HFFc6 (cell line): ENCODE data around the gene TMEM158. TPM values are rescaled to one million over a fixed set of nuclear protein-coding genes. Genes with fewer than 3 reads are reported as not detected.

Source experiments
- DNase-seq: peaks from one replicate; pipeline ENCODE4 v3.0.0-alpha.2; 2018
- H3K27ac Mint-ChIP-seq: 2 replicates; pipeline ENCODE4 v1.8.0; 2020; ENCODE audit warnings: mild to moderate bottlenecking, mixed read lengths
- H3K27me3 Mint-ChIP-seq: 2 replicates; pipeline ENCODE4 v1.8.0; 2021; ENCODE audit warnings: mild to moderate bottlenecking, moderate library complexity, mixed read lengths; ENCODE audit not compliant: insufficient read depth
- H3K36me3 Mint-ChIP-seq: 2 replicates; pipeline ENCODE4 v1.8.0; 2021; ENCODE audit warnings: low read depth, mixed read lengths
- H3K4me1 Mint-ChIP-seq: 2 replicates; pipeline ENCODE4 v1.8.0; 2020; ENCODE audit warnings: low read depth, mixed read lengths
- H3K4me3 Mint-ChIP-seq: 2 replicates; pipeline ENCODE4 v1.8.0; 2020; ENCODE audit warnings: mild to moderate bottlenecking, moderate library complexity, mixed read lengths
- H3K9me3 Mint-ChIP-seq: 2 replicates; pipeline ENCODE4 v1.8.0; 2020; ENCODE audit warnings: mild to moderate bottlenecking, mixed read lengths
- total RNA-seq, 6 experiments: library from RNA; stranded (reverse); fragmentation: NEBNext Ultra II Directional; extraction: Animal tissue kit (Norgen Biotek cat#: 25700); gene quantifications; 2 replicates in 1 of 6; 3 replicates in 5 of 6; pipeline ENCODE4 v1.2.3, GENCODE V29; 2021
- TF ChIP-seq, protein P1 (sequence below): fragments of 200-600 bp; sonication (generic); IDR thresholded peaks from 2 replicates; pipeline ENCODE4 v1.5.0; 2021; ENCODE audit warnings: antibody characterized with exemption, mild to moderate bottlenecking

TMEM158 gene
- total RNA-seq, 6 experiments from 2014 or later, result 26.1 to 82.2 (median 29.4) TPM

DNA sequence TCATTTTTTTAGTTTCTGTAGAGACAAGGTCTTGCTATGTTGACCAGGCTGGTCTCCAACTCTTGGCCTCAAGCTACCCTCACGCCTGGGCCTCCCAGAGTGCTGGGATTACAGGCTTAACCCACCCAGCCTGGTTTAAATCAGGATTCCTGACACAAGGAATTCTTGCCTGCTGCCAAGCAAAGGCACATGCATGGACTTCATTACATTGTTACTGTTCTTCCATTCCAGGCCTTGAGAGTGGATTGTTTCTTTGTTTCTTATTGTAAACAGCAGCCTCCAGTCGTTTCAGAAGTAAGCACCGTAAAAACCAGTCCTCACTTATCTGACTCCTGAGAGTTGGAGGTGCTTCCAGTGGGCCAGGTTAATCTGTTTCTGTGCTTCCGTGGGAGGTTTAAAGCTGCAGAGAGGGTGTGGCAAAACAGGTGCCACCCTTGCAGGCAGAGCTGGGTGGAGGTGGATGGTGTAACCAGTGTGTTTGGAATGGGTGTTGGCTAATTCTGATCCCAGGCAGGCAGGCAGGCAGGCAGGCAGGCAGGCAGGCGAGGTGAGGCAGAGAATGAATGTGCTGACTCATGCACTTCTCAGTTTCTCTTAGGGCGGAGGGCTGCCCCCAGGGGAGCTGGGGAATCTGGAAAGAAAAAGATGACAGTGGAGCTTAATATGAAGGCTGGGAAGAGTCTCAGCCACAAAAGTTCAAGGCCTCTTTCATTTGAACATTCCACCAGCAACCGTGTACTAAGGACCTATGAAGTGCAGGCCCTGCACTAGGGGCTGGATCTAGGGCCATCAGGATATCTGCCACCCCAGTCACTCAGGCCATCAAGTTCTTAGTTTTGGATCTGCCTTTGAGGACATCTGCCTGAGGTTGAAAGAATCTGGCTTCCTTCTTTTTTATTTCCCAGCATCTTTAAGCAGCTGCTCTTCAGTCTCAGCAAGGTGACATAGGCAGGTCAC, 42.9 kb downstream of the TMEM158 start:
- Mint-ChIP-seq H3K4me1 (peaks cover 31% of the 10 kb centered on the region), H3K4me3 (no peak overlapping the region; the same call in 1 of the 2 replicates), H3K27ac (peak overlapping the region; percentile 63), H3K9me3 (peaks cover 4% of the 10 kb centered on the region; the same call in 1 of the 2 replicates), H3K36me3 (no peaks in the 10 kb centered on the region), H3K27me3 (no peaks in the 10 kb centered on the region)
- TF ChIP-seq, protein P1, sequence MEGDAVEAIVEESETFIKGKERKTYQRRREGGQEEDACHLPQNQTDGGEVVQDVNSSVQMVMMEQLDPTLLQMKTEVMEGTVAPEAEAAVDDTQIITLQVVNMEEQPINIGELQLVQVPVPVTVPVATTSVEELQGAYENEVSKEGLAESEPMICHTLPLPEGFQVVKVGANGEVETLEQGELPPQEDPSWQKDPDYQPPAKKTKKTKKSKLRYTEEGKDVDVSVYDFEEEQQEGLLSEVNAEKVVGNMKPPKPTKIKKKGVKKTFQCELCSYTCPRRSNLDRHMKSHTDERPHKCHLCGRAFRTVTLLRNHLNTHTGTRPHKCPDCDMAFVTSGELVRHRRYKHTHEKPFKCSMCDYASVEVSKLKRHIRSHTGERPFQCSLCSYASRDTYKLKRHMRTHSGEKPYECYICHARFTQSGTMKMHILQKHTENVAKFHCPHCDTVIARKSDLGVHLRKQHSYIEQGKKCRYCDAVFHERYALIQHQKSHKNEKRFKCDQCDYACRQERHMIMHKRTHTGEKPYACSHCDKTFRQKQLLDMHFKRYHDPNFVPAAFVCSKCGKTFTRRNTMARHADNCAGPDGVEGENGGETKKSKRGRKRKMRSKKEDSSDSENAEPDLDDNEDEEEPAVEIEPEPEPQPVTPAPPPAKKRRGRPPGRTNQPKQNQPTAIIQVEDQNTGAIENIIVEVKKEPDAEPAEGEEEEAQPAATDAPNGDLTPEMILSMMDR, result no peak
- DNase-seq, result peak; percentile 39

DNA sequence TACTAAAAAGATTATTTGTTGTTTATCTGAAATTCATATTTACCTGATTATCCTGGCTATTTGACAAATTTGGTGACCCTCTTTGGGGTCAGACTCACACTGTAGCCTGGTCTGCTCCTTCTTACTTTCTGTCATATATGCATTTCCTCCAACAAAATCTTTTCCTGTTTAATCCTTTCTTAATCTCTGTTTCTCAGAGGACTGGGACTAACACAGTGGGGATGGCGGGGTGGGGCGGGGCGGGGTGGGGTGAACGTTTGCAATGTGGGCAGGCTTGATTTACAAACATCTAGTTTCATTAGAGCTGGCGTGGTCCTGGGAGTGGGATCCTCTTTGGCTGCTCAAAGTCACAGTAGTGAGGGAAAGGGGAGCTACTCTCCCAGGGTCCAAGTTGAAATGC, 44.6 kb downstream of the TMEM158 start:
- H3K4me1 Mint-ChIP-seq, result peaks cover 37% of the 10 kb centered on the region
- no peak overlapping the region for H3K27ac Mint-ChIP-seq
- no peak overlapping the region for H3K4me3 Mint-ChIP-seq
- H3K27me3 Mint-ChIP-seq, result no peaks in the 10 kb centered on the region
- no peak for DNase-seq
- TF ChIP-seq, protein P1, result no peak
- peaks cover 4% of the 10 kb centered on the region; the same call in 1 of the 2 replicates for H3K9me3 Mint-ChIP-seq
- no peaks in the 10 kb centered on the region for H3K36me3 Mint-ChIP-seq

DNA sequence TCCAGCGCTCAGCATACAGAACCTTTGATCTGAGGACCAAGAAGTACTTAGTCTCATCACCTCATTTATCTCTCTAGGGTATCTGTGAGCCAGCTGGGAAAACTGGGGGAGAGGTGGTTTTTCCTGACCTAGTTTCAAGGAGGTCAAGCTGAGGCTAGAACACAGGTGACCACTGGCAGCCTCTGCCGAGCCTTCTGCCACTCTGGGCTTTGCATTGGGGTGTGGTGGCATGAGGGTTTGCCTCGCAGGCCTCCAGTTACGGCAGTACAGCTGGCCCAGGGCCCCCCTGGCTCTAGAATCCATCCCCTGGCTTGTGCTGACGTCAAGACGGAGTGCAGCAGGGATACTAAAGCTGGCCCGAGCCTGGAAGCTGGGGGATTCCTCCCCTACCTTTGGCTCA, 45.2 kb downstream of the TMEM158 start:
- TF ChIP-seq, protein P1, result no peak
- DNase-seq, result no peak
- Mint-ChIP-seq H3K27ac (no peak overlapping the region), H3K36me3 (no peaks in the 10 kb centered on the region), H3K4me1 (peaks cover 37% of the 10 kb centered on the region), H3K4me3 (no peak overlapping the region), H3K27me3 (no peaks in the 10 kb centered on the region), H3K9me3 (peaks cover 4% of the 10 kb centered on the region; the same call in 1 of the 2 replicates)

DNA sequence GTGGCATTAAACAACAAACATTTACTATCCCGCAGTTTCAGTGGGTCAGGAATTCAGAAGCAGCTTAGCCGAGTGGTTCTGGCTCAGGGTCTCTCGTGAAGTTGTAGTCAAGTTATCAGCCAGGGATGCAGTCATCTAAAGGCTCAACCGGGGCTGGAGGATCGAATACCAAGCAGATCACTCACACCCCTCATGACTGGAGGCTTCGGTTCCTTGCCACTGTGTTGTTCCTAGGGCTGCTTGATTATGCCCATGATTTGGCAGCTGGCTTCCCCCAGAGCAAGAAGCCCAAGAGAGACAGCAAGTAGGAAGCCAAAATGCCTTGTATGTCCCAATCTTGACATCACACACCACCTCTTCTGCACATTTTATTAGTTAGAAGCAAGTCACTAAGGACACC, 46.0 kb downstream of the TMEM158 start:
- TF ChIP-seq, protein P1, result no peak
- Mint-ChIP-seq H3K36me3 (no peaks in the 10 kb centered on the region), H3K4me3 (no peak overlapping the region), H3K27me3 (no peaks in the 10 kb centered on the region), H3K9me3 (peaks cover 4% of the 10 kb centered on the region; the same call in 1 of the 2 replicates), H3K4me1 (peaks cover 37% of the 10 kb centered on the region), H3K27ac (no peak overlapping the region)
- DNase-seq, result peak; percentile 12

DNA sequence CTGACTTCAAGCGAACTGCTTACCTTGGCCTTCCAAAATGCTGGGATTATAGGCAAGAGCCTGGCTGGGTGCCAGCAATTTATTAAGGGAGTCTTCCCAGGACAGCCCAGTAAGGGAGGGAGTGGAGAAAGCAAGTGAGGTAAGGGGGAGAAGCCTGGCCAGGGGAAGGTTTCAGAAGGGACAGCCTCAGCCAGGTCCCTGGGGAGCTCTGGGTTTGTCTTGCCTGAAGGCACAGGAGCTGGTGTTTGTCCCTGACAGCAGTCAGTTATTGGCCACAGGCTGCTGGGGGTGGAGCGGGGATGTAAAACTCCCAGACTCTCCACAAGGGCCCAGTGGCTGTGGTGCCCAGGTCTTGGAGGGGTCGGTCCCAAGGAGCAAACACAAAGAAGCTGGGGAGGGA, 46.9 kb downstream of the TMEM158 start:
- H3K27ac Mint-ChIP-seq, result no peak overlapping the region
- peaks cover 37% of the 10 kb centered on the region for H3K4me1 Mint-ChIP-seq
- no peaks in the 10 kb centered on the region for H3K36me3 Mint-ChIP-seq
- peaks cover 4% of the 10 kb centered on the region; the same call in 1 of the 2 replicates for H3K9me3 Mint-ChIP-seq
- no peaks in the 10 kb centered on the region for H3K27me3 Mint-ChIP-seq
- TF ChIP-seq, protein P1, result no peak
- no peak for DNase-seq
- H3K4me3 Mint-ChIP-seq, result no peak overlapping the region
